GM18499 (cell line): ENCODE measurements around the gene DUOX1.
"Not testable (repeated sequence)": the region's sequence is repeated elsewhere in the genome, so short reads cannot be mapped to it uniquely, and the experiment has no call there.

Experiments used
- ATAC-seq: cut with Tn5 transposase; IDR thresholded peaks from one replicate; pipeline ENCODE4 v1.9.1; 2021; ENCODE audit warnings: moderate number of reproducible peaks; ENCODE audit not compliant: insufficient read depth, unreplicated experiment

Gene DUOX1

GRCh38 chr15:45129651-45130129 lies at the start of gene DUOX1, which contains the start of gene DUOXA1:
Gene DUOX1 (plus strand): TSS chr15:45129994. CDS start chr15:45131967, 1,973 bp downstream.
Gene DUOXA1 (minus strand): TSS chr15:45129879. CDS start chr15:45123014, 6,865 bp downstream.
- no peak for ATAC-seq

DNA sequence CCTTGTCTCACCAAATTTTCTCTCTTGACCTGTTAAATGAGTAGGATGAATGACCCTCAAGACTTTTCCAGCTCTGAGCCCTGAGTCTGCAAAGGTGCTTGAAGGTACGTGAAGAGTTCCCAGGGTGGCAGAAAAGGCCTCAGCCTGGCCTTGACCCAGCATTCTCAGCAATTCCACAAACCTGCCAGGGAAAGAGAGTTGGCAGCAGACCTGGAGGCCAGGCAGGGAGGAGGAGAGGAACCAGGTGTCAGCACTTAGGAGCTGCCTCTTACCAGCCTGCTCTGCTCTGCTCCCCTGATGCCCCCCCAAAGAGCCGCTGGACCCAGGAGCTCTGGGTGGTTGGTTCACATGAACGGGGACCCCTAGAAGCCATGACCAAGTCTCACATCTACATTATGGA lies 49.2 kb upstream of the DUOX1 start:
- not testable (repeated sequence) for ATAC-seq

DNA sequence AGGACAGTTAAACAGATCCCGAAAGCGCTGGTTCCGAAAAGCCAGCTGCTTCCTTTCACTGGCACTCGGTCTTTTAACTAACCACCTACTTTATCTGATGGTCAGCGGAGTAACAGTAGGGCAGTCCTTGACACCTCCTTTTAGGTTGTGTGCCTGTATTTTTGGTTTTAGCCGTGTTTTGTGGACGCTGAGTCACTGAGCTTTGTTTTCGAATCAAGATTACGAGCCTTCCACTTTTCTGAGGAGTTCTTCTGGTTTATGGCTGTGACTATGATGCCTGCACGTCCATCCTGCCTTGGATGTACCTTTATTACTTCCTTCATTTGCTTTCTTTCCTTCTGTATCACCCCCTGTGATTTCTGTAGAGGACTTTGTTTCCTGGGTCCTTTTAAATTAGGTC lies 47.4 kb upstream of the DUOX1 start:
- not testable (repeated sequence) for ATAC-seq

GRCh38 chr15:45083223-45083622 lies 46.6 kb upstream of the DUOX1 start:
- ATAC-seq = no peak

DNA sequence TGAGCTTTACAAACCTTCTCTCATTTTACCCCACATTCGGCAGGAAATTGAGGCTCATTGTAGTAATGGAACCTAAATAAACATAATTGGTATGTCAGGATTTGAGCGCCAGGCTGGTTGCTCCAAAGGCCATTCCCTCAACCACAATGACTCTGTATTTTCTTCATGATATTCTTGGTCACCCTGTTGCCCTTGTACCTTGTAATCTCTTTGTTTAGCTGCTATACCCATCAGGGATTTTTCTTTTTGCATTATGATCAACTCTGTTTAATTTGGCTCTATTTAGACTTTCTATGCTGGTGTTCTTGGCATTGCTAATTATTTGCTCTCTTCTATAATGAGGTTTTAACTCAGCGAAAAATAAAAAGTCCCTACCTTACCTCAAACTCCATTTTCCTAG lies 45.6 kb upstream of the DUOX1 start:
- ATAC-seq = no peak

DNA sequence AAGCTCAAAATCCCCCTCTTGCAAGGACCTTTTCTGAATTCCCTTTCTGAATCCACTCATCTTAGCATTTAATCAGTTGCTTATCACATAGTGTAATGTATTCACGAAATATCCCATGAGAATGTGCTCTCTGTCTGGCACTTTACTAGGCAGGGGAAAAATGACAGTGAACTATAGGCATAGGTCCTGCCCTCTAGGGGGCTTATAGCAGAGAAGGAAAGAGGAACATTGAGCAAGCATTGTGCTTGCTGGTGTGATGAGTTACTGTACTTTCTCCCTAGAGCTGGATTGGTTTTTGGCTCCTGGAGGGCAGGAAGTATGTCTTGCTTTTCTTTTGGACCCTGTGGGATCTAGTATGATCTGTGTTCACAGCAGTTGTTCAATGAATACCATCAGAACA lies 42.3 kb upstream of the DUOX1 start:
- ATAC-seq = no peak

GRCh38 chr15:45088801-45089711 lies 40.7 kb upstream of the DUOX1 start:
- no peak for ATAC-seq

GRCh38 chr15:45089712-45090373 lies 40.0 kb upstream of the DUOX1 start:
- no peak for ATAC-seq

DNA sequence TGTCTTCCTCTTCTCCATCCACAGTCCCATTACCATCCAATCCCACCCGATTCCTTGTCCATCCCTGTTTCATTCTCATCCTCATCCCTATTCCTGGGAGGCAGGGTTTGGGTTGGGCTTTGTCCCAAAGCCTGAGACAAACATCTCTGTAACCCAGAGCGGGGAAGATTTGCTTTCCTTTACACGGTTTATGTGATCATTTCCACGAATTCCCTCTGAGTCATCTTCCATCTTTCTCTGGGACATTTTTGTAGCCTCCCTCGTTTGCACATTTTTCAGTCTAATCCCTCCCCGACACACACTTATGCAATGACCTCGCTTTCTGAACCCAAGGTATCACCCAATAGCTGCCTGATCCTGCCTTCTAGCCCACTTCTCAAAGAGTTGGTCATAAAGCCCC lies 38.6 kb upstream of the DUOX1 start:
- ATAC-seq = no peak

DNA sequence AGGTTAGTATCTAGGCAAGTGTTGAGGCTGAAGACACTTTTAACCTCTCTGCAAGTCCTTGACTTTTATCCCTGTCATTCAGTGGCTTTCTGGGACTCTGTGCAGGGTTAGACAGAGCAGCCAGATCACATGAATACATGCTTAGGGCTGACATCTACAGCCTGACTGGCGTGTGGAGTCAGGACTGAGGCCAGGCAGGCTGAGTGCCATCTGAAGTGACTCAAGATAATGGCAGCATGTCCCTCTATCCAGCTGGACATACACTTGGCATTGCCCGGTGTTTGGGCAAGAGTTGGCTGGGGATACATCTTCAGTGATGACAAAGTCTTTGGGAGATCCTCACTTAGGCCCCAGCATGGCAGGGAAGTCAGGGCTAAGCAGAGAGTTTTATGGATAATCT lies 38.2 kb upstream of the DUOX1 start:
- no peak for ATAC-seq

DNA sequence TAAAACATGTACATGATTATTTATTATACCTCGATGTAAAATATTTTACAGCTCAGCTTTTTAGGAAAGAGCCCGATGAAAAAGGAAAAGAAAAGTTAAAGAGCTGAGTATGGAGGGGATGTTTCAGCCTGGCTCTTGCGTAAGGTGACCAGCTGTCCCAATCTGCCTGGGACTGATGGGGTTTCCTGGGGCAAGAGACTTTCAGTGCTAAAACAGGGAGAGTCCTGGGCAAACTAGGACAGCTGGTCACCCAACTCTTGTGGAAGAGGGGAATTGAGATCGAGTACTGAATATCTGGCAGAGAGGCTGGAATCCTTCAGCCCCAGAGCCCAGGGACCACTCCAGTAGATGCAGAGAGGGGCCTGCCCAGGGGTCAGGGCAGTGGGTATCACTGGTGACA lies 36.8 kb upstream of the DUOX1 start:
- no peak for ATAC-seq

GRCh38 chr15:45093622-45094357 lies 36.0 kb upstream of the DUOX1 start:
- no peak for ATAC-seq

DNA sequence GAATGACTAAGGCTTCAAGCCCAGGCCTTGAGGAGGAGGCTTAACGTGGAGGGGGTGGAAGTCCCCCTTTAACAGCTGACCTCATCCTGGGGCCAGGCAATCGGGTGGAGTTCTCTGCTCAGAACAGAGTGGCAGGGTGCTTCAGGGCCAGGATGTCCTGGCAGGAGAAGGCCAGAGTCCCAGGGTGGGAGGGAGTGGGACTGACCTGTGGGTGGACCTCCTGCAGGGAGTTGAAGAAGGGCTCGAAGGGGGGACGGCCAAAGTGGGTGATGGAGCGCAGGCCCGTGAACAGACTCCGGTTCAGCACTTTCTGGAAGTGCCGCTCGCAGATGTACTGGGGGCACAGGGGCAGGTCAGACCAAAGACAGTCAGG lies 35.5 kb upstream of the DUOX1 start:
- ATAC-seq = no peak

GRCh38 chr15:45095661-45096060 lies 34.1 kb upstream of the DUOX1 start:
- no peak for ATAC-seq

GRCh38 chr15:45097466-45097865 lies 32.3 kb upstream of the DUOX1 start:
- no peak for ATAC-seq

DNA sequence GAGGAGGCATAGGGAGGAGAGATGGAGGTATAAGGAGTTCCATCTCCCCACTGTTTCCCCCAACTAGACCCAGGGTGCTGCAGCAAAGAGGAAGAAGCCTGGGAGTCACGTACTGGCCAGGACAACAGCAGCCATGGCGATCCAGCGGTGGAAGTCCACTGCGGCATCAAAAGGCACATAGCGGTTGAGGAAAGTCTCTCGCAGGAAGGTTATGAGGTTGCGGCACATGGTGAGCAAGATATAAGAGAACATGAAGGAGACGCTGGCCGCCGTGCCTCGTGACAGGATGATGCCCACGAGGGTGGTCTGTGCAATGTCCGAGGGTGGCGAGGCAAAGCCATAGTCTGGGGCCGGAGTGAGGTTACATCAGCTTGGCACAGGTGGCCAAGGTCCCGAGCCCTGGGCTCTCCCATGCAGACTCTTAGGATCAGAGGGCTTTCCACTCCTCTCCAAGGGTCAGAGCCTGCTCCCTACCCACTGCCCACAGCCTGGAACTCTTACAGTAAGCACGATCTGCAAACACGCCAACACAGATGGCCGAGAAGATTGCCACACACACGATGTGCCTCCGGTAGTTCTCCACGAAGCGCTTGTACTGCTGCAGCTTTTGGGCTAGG lies 30.1 kb upstream of the DUOX1 start:
- ATAC-seq = no peak

- ATAC-seq = no peak
Measured at GRCh38 chr15:45100884-45101625, 28.7 kb upstream of the DUOX1 start.

DNA sequence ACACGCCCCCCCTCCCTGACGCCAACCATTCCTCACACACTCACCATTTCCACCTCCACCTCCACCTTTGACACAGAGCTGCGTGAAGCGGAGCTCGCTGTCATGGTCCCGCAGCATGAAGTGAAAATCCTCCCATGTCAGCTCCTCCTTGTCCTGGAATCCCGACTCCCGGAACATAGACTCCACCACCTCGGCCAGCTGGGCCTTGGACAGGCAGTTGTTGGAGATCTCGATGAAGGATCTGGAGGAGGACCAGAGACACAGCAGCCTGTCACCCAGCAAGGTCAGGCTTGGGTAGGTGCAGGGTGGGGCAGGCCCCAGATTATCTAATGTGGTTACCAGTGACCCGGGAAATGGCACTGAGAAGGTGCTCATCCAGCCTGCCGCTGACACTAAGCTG lies 28.0 kb upstream of the DUOX1 start:
- no peak for ATAC-seq

DNA sequence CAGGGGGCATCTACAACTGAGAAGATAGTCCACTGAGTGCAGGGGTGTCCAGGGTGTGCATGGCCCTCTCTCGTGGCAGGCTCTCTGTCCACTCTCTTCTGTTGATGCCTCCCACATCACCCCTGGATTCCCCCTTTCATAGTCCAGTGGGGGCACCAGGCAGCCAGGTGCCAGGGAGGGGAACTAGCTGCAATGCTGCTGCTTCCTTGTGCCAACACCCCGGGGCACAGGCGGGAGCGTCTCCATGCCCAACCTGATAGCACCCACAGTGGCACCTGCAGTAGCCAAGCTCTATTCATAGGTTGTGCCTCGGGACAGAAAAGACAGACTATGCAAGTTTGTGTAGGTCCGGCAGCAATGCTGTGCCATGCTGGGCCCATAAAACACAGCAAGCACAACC lies 27.6 kb upstream of the DUOX1 start:
- no peak for ATAC-seq

GRCh38 chr15:45104170-45104569 lies 25.6 kb upstream of the DUOX1 start:
- not testable (repeated sequence) for ATAC-seq
